ENCODE results near the gene RPL3.

RPL3 gene

DNA sequence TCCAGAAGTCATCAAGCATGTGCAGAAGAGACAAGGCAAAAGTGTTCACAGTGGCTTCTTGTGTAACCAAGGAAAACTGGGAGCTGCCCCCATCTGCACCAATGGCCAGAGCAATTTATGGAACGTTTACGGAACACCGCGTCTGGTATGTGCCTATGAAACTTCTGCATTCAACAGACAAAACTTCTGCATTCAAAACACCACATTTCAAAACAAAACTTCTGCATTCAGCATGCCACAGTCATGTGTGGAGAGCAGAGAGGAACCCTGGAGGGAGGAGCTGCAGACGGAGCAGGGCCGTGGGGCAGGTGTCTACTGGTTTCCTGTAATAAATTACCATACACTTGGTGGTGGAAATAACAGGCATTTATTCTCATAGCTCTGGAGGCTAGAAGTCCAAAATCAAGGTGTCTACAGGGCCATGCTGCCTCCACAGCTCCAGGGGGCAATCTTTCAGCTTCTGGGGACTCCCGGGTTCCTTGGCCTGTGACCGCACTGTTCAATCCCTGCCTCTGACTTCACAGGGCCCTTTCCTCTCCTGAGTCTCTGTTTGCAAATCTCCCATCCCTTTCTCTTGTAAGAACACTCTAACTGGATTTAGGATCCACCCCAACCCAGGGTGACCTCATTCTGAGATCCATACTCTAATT is 32.2 kb downstream of the RPL3 start:
- H3K9ac ChIP-seq (ENCODE audit: insufficient read length, low read depth), result no peak overlapping the region

DNA sequence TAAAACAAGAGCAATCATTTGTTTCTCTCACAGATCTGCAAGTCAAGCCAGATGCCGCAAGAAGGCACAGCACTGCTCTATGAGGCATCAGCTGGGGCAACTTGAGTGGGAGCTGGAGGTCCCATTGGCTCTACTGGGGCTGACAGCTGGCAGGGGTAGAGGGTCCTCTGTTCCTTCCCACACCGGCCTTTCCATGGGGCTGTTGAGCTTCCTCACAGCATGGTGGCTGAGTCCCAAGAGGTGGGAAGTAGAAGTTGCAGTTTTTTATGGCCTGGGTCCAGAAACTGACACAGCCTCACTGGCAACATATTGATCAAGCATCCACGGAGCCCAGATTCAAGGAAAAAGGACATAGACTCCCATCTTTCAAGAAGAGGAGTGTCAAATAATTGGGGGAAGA is 34.4 kb downstream of the RPL3 start:
- peaks cover 4% of the 10 kb centered on the region; the same call in 1 of the 2 replicates for H3K9me3 ChIP-seq (ENCODE audit: insufficient read depth, low read length)
- H3K9ac ChIP-seq (ENCODE audit: insufficient read length, low read depth), result no peak overlapping the region
- TF ChIP-seq SUZ12 (IDR thresholded peaks at IDR 0.05; ENCODE audit: extremely low read depth, insufficient read depth, insufficient read length), result no peak
- no peaks in the 10 kb centered on the region for H3K27me3 ChIP-seq (ENCODE audit: insufficient read depth, insufficient read length)
- H3K4me1 ChIP-seq (ENCODE audit: insufficient read depth, insufficient read length), result peaks cover 23% of the 10 kb centered on the region
- no peak for DNase-seq (ENCODE audit: low read depth, low spot score)
- H3K4me3 ChIP-seq (ENCODE audit: insufficient read length, low read depth), result no peak overlapping the region
- no peaks in the 10 kb centered on the region for H3K36me3 ChIP-seq (ENCODE audit: insufficient read depth, insufficient read length, low read length)

More for the DNA sequence above, 32.2 kb downstream of the RPL3 start:
- no peaks in the 10 kb centered on the region for H3K36me3 ChIP-seq (ENCODE audit: insufficient read depth, insufficient read length, low read length)
- peaks cover 26% of the 10 kb centered on the region for H3K4me1 ChIP-seq (ENCODE audit: insufficient read depth, insufficient read length)
- DNase-seq (ENCODE audit: low read depth, low spot score), result no peak
- no peak overlapping the region for H3K4me3 ChIP-seq (ENCODE audit: insufficient read length, low read depth)
- TF ChIP-seq SUZ12 (IDR thresholded peaks at IDR 0.05; ENCODE audit: extremely low read depth, insufficient read depth, insufficient read length) (no peak), ZNF274 (IDR thresholded peaks at IDR 0.05; ENCODE audit: low read depth, low read length) (no peak), YY1 (IDR thresholded peaks at IDR 0.05; ENCODE audit: insufficient read depth, insufficient read length) (no peak)
- H3K27me3 ChIP-seq (ENCODE audit: insufficient read depth, insufficient read length), result no peaks in the 10 kb centered on the region
- H3K9me3 ChIP-seq (ENCODE audit: insufficient read depth, low read length), result peaks cover 4% of the 10 kb centered on the region; the same call in 1 of the 2 replicates

DNA sequence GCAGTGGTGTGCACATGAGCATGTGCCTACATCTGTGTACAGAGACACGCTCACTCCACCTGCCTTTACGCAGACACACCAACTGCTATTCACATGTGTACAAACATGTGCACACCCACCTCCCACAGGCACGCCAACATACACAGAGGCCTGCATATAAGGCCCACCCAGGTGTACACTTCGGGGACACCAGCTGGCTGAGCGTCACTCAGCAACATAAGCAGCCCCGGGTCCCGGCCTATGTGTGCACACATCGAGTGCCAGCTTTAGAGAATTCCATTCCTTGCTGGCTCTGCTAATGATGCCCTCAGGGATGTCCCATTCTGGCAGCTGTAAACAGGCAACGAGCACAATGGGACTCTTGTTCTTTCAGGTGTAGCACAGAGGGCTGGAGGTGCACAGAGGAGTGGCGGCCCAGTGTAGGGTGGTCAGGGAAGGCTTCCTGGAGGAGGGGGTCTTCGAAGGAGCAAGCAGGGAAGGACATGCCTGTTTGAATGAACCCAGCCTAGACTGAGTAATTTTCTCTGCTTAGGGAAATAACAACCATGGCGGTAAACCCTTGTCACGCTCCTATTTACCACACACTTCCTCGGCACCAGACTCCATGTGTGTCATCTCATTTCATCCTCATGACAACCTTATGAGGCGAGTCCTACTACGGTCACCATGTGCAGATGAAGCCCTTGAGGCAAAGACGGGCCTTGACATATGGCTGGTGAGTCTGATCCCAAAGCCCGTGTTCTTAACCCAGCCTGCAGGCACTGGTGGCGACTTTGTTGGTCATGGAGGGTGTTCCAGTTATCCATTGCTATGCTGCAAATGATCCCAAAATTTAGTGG is 35.1 kb downstream of the RPL3 start:
- DNase-seq (ENCODE audit: low read depth, low spot score), result no peak
- Histone ChIP-seq H3K4me3 (ENCODE audit: insufficient read length, low read depth) (no peak overlapping the region), H3K36me3 (ENCODE audit: insufficient read depth, insufficient read length, low read length) (no peaks in the 10 kb centered on the region), H3K27me3 (ENCODE audit: insufficient read depth, insufficient read length) (no peaks in the 10 kb centered on the region), H3K4me1 (ENCODE audit: insufficient read depth, insufficient read length) (peaks cover 21% of the 10 kb centered on the region), H3K9me3 (ENCODE audit: insufficient read depth, low read length) (peaks cover 4% of the 10 kb centered on the region; the same call in 1 of the 2 replicates), H3K9ac (ENCODE audit: insufficient read length, low read depth) (no peak overlapping the region)
- TF ChIP-seq YY1 (IDR thresholded peaks at IDR 0.05; ENCODE audit: insufficient read depth, insufficient read length) (no peak), SUZ12 (IDR thresholded peaks at IDR 0.05; ENCODE audit: extremely low read depth, insufficient read depth, insufficient read length) (no peak), ZNF274 (IDR thresholded peaks at IDR 0.05; ENCODE audit: low read depth, low read length) (no peak)

DNA sequence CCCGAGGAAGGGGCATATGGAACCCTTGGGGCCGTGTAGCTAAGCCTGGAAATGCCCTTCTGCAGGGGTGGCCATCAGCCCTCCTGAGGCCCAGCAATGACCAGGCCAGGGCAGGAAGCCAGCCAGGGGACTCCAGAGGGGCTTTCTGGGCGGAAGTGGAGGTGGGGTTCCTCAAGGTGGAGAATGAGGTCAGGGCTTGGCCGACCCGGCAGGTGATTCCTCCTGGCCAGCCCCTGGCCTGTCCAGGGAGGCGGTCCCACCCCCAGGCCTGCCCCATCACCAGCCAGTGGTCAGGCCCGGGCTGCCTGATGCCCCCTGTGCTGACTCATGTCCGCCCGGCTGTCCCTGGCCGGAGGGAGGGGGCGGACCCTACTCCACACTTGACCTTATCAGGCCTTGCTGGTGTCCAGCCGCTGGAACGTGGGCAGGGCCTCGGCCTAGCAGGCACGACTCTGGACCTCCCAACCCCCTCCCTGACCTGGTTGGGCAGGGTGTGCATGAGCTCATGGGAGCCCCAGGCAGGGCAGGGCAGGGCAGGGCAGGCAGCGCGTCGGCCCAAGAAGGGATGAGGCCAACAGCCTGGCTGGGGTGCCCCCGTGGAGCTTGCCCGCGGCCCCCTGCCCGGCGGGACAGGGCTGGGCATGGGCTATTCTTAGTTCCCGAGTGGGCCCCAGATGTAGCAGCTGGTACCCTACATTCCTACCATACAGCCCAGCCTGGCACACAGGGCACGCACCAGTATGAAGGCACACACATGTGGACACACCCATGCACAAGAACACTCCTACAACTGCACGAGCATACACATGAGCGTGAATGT is 35.9 kb downstream of the RPL3 start:
- Histone ChIP-seq H3K9ac (ENCODE audit: insufficient read length, low read depth) (peak overlapping the region; percentile 0), H3K27me3 (ENCODE audit: insufficient read depth, insufficient read length) (no peaks in the 10 kb centered on the region), H3K4me3 (ENCODE audit: insufficient read length, low read depth) (no peak overlapping the region), H3K36me3 (ENCODE audit: insufficient read depth, insufficient read length, low read length) (no peaks in the 10 kb centered on the region), H3K9me3 (ENCODE audit: insufficient read depth, low read length) (peaks cover 4% of the 10 kb centered on the region; the same call in 1 of the 2 replicates), H3K4me1 (ENCODE audit: insufficient read depth, insufficient read length) (peaks cover 24% of the 10 kb centered on the region)
- TF ChIP-seq ZNF274 (IDR thresholded peaks at IDR 0.05; ENCODE audit: low read depth, low read length), result no peak
- TF ChIP-seq YY1 (IDR thresholded peaks at IDR 0.05; ENCODE audit: insufficient read depth, insufficient read length), result no peak
- TF ChIP-seq SUZ12 (IDR thresholded peaks at IDR 0.05; ENCODE audit: extremely low read depth, insufficient read depth, insufficient read length), result no peak
- no peak for DNase-seq (ENCODE audit: low read depth, low spot score)

GRCh38 chr22:39282645-39283321 is 36.6 kb downstream of the RPL3 start:
- DNase-seq (ENCODE audit: low read depth, low spot score), result no peak
- no peaks in the 10 kb centered on the region for H3K36me3 ChIP-seq (ENCODE audit: insufficient read depth, insufficient read length, low read length)
- no peaks in the 10 kb centered on the region for H3K27me3 ChIP-seq (ENCODE audit: insufficient read depth, insufficient read length)
- H3K4me1 ChIP-seq (ENCODE audit: insufficient read depth, insufficient read length), result peaks cover 30% of the 10 kb centered on the region
- H3K9me3 ChIP-seq (ENCODE audit: insufficient read depth, low read length), result peaks cover 4% of the 10 kb centered on the region; the same call in 1 of the 2 replicates
- H3K4me3 ChIP-seq (ENCODE audit: insufficient read length, low read depth), result no peak overlapping the region
- TF ChIP-seq YY1 (IDR thresholded peaks at IDR 0.05; ENCODE audit: insufficient read depth, insufficient read length) (no peak), SUZ12 (IDR thresholded peaks at IDR 0.05; ENCODE audit: extremely low read depth, insufficient read depth, insufficient read length) (no peak), ZNF274 (IDR thresholded peaks at IDR 0.05; ENCODE audit: low read depth, low read length) (no peak)
- H3K9ac ChIP-seq (ENCODE audit: insufficient read length, low read depth), result peak overlapping the region; percentile 32

DNA sequence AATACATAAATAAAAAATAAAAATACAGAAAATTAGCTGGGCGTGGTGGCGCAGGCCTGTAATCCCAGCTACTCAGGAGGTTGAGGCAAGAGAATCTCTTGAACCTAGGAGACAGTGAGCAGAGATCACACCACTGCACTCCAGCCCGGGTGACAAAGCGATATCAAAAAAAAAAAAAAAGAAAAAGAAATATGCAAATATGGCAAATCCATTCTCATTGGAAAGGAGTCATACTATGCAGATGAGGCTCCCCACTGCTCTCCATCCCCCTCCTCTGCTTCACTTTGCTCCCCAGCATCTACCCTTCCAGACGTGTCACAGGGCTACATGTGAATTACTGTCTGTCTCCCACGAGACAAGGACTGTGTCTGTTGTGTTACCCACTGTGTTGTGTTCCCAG is 38.3 kb downstream of the RPL3 start:
- DNase-seq (ENCODE audit: low read depth, low spot score), result no peak
- Histone ChIP-seq H3K4me1 (ENCODE audit: insufficient read depth, insufficient read length) (peaks cover 31% of the 10 kb centered on the region), H3K9ac (ENCODE audit: insufficient read length, low read depth) (no peak overlapping the region), H3K36me3 (ENCODE audit: insufficient read depth, insufficient read length, low read length) (no peaks in the 10 kb centered on the region), H3K4me3 (ENCODE audit: insufficient read length, low read depth) (no peak overlapping the region), H3K27me3 (ENCODE audit: insufficient read depth, insufficient read length) (no peaks in the 10 kb centered on the region), H3K9me3 (ENCODE audit: insufficient read depth, low read length) (peaks cover 12% of the 10 kb centered on the region; the same call in 1 of the 2 replicates)
- TF ChIP-seq YY1 (IDR thresholded peaks at IDR 0.05; ENCODE audit: insufficient read depth, insufficient read length), result no peak
- no peak for TF ChIP-seq SUZ12 (IDR thresholded peaks at IDR 0.05; ENCODE audit: extremely low read depth, insufficient read depth, insufficient read length)
- no peak for TF ChIP-seq ZNF274 (IDR thresholded peaks at IDR 0.05; ENCODE audit: low read depth, low read length)

All from NT2/D1 (cell line).